ENCODE results near the gene BTLA.
"Not testable (repeated sequence)": the region's sequence is repeated elsewhere in the genome, so short reads cannot be mapped to it uniquely, and the experiment has no call there.

BTLA gene

DNA sequence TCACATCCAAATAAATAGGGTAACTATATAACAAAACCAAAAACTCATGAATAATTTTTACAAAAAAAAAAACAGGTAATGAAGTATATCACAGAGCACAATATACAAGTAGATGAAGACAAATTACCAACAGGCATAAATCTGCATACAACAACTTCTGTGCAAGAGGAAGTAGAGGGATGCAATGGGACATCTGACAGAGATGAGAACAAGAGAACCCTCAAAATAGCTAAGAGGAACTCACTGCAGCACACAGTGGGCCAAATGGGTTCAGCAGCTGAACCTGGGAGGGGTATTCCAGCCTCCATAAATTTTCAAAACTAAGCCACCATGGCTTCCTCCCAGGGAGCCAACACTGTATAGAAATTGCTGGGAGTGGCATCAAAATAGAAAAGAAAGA lies 9.6 kb upstream of the BTLA start:
- H3K4me1 ChIP-seq (ENCODE audit: control insufficient read depth, insufficient read depth, low read length) = no peaks in the 10 kb centered on the region
- no peaks in the 10 kb centered on the region for H3K36me3 ChIP-seq (ENCODE audit: control insufficient read depth, insufficient read depth, low read length)
- no peak overlapping the region for H3K9ac ChIP-seq (ENCODE audit: low read length)
- H3K27me3 ChIP-seq (ENCODE audit: control insufficient read depth, insufficient read depth, low read length) = no peaks in the 10 kb centered on the region
- no peak overlapping the region for H3K27ac ChIP-seq (ENCODE audit: low read depth, low read length)
- peaks cover 32% of the 10 kb centered on the region for H3K9me3 ChIP-seq (ENCODE audit: control insufficient read depth, insufficient read depth, low read depth, low read length)
- H3K4me3 ChIP-seq (ENCODE audit: low read depth, low read length) = no peak overlapping the region

GRCh38 chr3:112508261-112508660 lies 9.0 kb upstream of the BTLA start:
- Histone ChIP-seq H3K4me1 (ENCODE audit: control insufficient read depth, insufficient read depth, low read length) (no peaks in the 10 kb centered on the region), H3K27me3 (ENCODE audit: control insufficient read depth, insufficient read depth, low read length) (no peaks in the 10 kb centered on the region), H3K27ac (ENCODE audit: low read depth, low read length) (no peak overlapping the region), H3K9me3 (ENCODE audit: control insufficient read depth, insufficient read depth, low read depth, low read length) (peaks cover 26% of the 10 kb centered on the region), H3K36me3 (ENCODE audit: control insufficient read depth, insufficient read depth, low read length) (no peaks in the 10 kb centered on the region), H3K4me3 (ENCODE audit: low read depth, low read length) (no peak overlapping the region), H3K9ac (ENCODE audit: low read length) (no peak overlapping the region)

DNA sequence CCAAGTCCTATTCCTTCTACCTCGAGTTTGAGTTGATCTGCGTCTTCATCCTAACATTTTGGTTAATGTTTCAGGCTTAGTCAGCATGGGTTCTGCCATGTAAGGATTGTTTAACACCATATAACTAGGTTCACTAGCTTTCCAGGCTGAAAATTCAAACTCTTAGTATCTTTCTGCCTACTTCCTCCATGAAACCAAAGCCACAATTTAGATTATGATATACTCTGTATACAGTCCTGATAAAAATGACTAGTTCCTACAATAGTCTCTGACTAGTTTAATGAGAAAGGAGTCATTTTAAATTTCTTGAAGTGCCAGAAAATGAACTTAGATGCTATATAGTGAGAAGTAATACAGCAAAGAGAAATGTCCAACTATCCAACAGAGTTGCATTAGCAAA lies 6.6 kb upstream of the BTLA start:
- Histone ChIP-seq H3K4me1 (ENCODE audit: control insufficient read depth, insufficient read depth, low read length) (no peaks in the 10 kb centered on the region), H3K9me3 (ENCODE audit: control insufficient read depth, insufficient read depth, low read depth, low read length) (peaks cover 13% of the 10 kb centered on the region), H3K27me3 (ENCODE audit: control insufficient read depth, insufficient read depth, low read length) (no peaks in the 10 kb centered on the region), H3K4me3 (ENCODE audit: low read depth, low read length) (no peak overlapping the region), H3K9ac (ENCODE audit: low read length) (no peak overlapping the region), H3K27ac (ENCODE audit: low read depth, low read length) (no peak overlapping the region), H3K36me3 (ENCODE audit: control insufficient read depth, insufficient read depth, low read length) (no peaks in the 10 kb centered on the region)

GRCh38 chr3:112504123-112504522 lies 4.9 kb upstream of the BTLA start:
- Histone ChIP-seq H3K36me3 (ENCODE audit: control insufficient read depth, insufficient read depth, low read length) (no peaks in the 10 kb centered on the region), H3K4me3 (ENCODE audit: low read depth, low read length) (no peak overlapping the region), H3K27me3 (ENCODE audit: control insufficient read depth, insufficient read depth, low read length) (no peaks in the 10 kb centered on the region), H3K9me3 (ENCODE audit: control insufficient read depth, insufficient read depth, low read depth, low read length) (no peaks in the 10 kb centered on the region), H3K27ac (ENCODE audit: low read depth, low read length) (no peak overlapping the region), H3K4me1 (ENCODE audit: control insufficient read depth, insufficient read depth, low read length) (no peaks in the 10 kb centered on the region), H3K9ac (ENCODE audit: low read length) (no peak overlapping the region)

DNA sequence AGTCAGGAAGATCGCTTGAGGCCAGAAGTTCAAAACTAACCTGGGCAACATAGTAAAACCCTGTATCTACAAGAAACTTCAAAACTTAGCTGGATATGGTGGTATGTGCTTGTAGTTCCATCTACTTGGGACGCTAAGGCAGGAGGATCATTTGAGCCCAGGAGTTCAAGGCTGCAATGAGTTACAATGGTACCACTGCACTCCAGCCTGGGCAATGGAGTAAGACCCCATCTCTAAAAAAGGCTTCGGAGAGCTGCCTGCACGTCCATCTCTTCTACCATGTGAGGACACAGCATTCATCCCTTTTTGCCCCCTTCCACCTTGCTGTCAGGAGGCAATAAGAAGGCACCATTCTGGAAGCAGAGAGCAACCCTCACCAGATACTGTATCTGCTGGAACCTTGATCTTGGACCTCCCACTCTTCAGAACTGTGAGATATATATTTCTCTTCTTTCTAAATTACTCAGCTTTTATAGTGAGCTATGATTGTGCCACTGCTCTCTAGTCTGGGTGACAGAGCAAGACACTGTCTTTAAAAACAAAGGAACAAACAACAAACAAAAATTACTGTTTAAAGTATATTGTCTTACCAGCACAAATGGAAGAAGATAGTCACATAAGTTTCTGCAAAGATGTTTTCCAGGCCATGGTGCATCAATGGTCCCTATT lies 4.2 kb upstream of the BTLA start:
- Histone ChIP-seq H3K27ac (ENCODE audit: low read depth, low read length) (no peak overlapping the region), H3K9me3 (ENCODE audit: control insufficient read depth, insufficient read depth, low read depth, low read length) (no peaks in the 10 kb centered on the region), H3K27me3 (ENCODE audit: control insufficient read depth, insufficient read depth, low read length) (no peaks in the 10 kb centered on the region), H3K9ac (ENCODE audit: low read length) (no peak overlapping the region), H3K4me3 (ENCODE audit: low read depth, low read length) (no peak overlapping the region), H3K4me1 (ENCODE audit: control insufficient read depth, insufficient read depth, low read length) (no peaks in the 10 kb centered on the region), H3K36me3 (ENCODE audit: control insufficient read depth, insufficient read depth, low read length) (no peaks in the 10 kb centered on the region)

- Histone ChIP-seq H3K4me1 (ENCODE audit: control insufficient read depth, insufficient read depth, low read length) (no peaks in the 10 kb centered on the region), H3K36me3 (ENCODE audit: control insufficient read depth, insufficient read depth, low read length) (no peaks in the 10 kb centered on the region), H3K9ac (ENCODE audit: low read length) (no peak overlapping the region), H3K27me3 (ENCODE audit: control insufficient read depth, insufficient read depth, low read length) (no peaks in the 10 kb centered on the region), H3K9me3 (ENCODE audit: control insufficient read depth, insufficient read depth, low read depth, low read length) (no peaks in the 10 kb centered on the region), H3K4me3 (ENCODE audit: low read depth, low read length) (no peak overlapping the region), H3K27ac (ENCODE audit: low read depth, low read length) (no peak overlapping the region)
Measured at GRCh38 chr3:112500621-112501020, 1.3 kb upstream of the BTLA start.

- no peak overlapping the region for H3K27ac ChIP-seq (ENCODE audit: low read depth, low read length)
- no peaks in the 10 kb centered on the region for H3K4me1 ChIP-seq (ENCODE audit: control insufficient read depth, insufficient read depth, low read length)
- H3K4me3 ChIP-seq (ENCODE audit: low read depth, low read length) = no peak overlapping the region
- H3K9ac ChIP-seq (ENCODE audit: low read length) = no peak overlapping the region
- H3K27me3 ChIP-seq (ENCODE audit: control insufficient read depth, insufficient read depth, low read length) = no peaks in the 10 kb centered on the region
- no peaks in the 10 kb centered on the region for H3K9me3 ChIP-seq (ENCODE audit: control insufficient read depth, insufficient read depth, low read depth, low read length)
- H3K36me3 ChIP-seq (ENCODE audit: control insufficient read depth, insufficient read depth, low read length) = no peaks in the 10 kb centered on the region
Measured at GRCh38 chr3:112497897-112498548, 1.2 kb downstream of the BTLA start.

- Histone ChIP-seq H3K4me3 (ENCODE audit: low read depth, low read length) (no peak overlapping the region), H3K27ac (ENCODE audit: low read depth, low read length) (no peak overlapping the region), H3K9me3 (ENCODE audit: control insufficient read depth, insufficient read depth, low read depth, low read length) (no peaks in the 10 kb centered on the region), H3K36me3 (ENCODE audit: control insufficient read depth, insufficient read depth, low read length) (no peaks in the 10 kb centered on the region), H3K27me3 (ENCODE audit: control insufficient read depth, insufficient read depth, low read length) (no peaks in the 10 kb centered on the region), H3K4me1 (ENCODE audit: control insufficient read depth, insufficient read depth, low read length) (no peaks in the 10 kb centered on the region), H3K9ac (ENCODE audit: low read length) (no peak overlapping the region)
Measured at GRCh38 chr3:112496366-112497067, 2.8 kb downstream of the BTLA start.

GRCh38 chr3:112494448-112494767 lies 4.9 kb downstream of the BTLA start:
- not testable (repeated sequence) for H3K4me3 ChIP-seq (ENCODE audit: low read depth, low read length); H3K9ac ChIP-seq (ENCODE audit: low read length); H3K36me3 ChIP-seq (ENCODE audit: control insufficient read depth, insufficient read depth, low read length); H3K27ac ChIP-seq (ENCODE audit: low read depth, low read length); H3K4me1 ChIP-seq (ENCODE audit: control insufficient read depth, insufficient read depth, low read length); H3K27me3 ChIP-seq (ENCODE audit: control insufficient read depth, insufficient read depth, low read length); H3K9me3 ChIP-seq (ENCODE audit: control insufficient read depth, insufficient read depth, low read depth, low read length)

DNA sequence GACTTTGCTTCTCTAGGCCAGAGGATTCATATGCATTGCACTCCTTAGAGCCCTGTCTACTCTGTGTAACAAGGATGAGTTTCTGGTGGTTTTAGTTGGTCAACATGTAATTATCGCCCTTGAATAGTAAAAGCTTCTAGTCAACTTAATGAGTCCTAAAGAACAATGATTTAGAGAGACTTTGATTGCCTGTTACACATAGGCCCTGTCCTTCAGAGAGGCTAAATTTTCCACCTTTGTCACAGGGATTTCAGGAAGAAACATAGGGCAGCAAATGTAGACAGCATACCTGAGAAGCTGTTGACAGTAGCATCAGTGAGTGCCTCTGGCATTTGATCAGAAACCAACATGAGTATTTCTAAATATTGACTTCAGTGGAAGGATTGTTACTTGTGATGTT lies 7.1 kb downstream of the BTLA start:
- no peak overlapping the region for H3K27ac ChIP-seq (ENCODE audit: low read depth, low read length)
- no peak overlapping the region for H3K9ac ChIP-seq (ENCODE audit: low read length)
- H3K27me3 ChIP-seq (ENCODE audit: control insufficient read depth, insufficient read depth, low read length) = no peaks in the 10 kb centered on the region
- H3K4me3 ChIP-seq (ENCODE audit: low read depth, low read length) = no peak overlapping the region
- H3K36me3 ChIP-seq (ENCODE audit: control insufficient read depth, insufficient read depth, low read length) = no peaks in the 10 kb centered on the region
- H3K4me1 ChIP-seq (ENCODE audit: control insufficient read depth, insufficient read depth, low read length) = no peaks in the 10 kb centered on the region
- H3K9me3 ChIP-seq (ENCODE audit: control insufficient read depth, insufficient read depth, low read depth, low read length) = no peaks in the 10 kb centered on the region

DNA sequence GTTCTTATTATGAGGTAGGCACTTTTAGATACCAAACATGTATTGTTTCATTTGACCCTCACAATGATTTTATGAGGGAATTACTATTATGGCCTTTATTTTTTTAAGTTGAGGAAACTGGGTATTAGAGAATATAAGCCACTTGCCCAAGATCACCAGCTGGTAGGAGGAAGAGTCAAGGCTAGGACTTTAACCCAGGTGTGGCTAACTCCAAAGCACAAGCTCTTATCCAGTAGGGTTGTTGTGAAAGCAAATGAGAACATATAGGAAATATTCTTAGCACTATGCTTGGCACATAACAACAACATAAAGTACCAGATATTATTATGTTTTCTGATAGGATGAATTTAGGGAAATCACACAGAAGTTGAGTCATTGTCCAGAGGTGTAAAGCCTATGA lies 7.9 kb downstream of the BTLA start:
- Histone ChIP-seq H3K27ac (ENCODE audit: low read depth, low read length) (no peak overlapping the region), H3K36me3 (ENCODE audit: control insufficient read depth, insufficient read depth, low read length) (no peaks in the 10 kb centered on the region), H3K9ac (ENCODE audit: low read length) (no peak overlapping the region), H3K27me3 (ENCODE audit: control insufficient read depth, insufficient read depth, low read length) (no peaks in the 10 kb centered on the region), H3K4me1 (ENCODE audit: control insufficient read depth, insufficient read depth, low read length) (no peaks in the 10 kb centered on the region), H3K4me3 (ENCODE audit: low read depth, low read length) (no peak overlapping the region), H3K9me3 (ENCODE audit: control insufficient read depth, insufficient read depth, low read depth, low read length) (no peaks in the 10 kb centered on the region)
